MM.1S (cell line): ENCODE data around the gene CCDC180.

Experiments
- DNase-seq: peaks from one replicate; pipeline ENCODE4 v3.0.0-alpha.2; 2015
- H2AFZ ChIP-seq: fragments of 300-600 bp; sonication (generic); 2 replicates; pipeline ENCODE4 v1.6.0; 2016; ENCODE audit warnings: antibody characterized with exemption, low read length
- H3F3A ChIP-seq: fragments of 300-600 bp; sonication (generic); 2 replicates; pipeline ENCODE4 v1.6.1; 2016; ENCODE audit warnings: mild to moderate bottlenecking, antibody characterized with exemption, low read length, moderate library complexity, mixed read lengths; ENCODE audit not compliant: insufficient read depth
- H3K27ac ChIP-seq: fragments of 300-600 bp; sonication (generic); 2 replicates; pipeline ENCODE4 v1.5.1; 2016; ENCODE audit warnings: mild to moderate bottlenecking, low read length
- H3K27me3 ChIP-seq: fragments of 300-600 bp; sonication (generic); replicated peaks from 2 replicates; pipeline ENCODE4 v1.6.0; 2016; ENCODE audit warnings: low read length; ENCODE audit not compliant: insufficient read depth
- H3K36me3 ChIP-seq: fragments of 300-600 bp; sonication (generic); replicated peaks from 2 replicates; pipeline ENCODE4 v1.6.1; 2016; ENCODE audit warnings: mild to moderate bottlenecking, low read length, mixed read lengths; ENCODE audit not compliant: insufficient read depth
- H3K4me1 ChIP-seq: fragments of 300-600 bp; sonication (generic); 2 replicates; pipeline ENCODE4 v1.6.1; 2016; ENCODE audit warnings: low read length, mixed read lengths
- H3K4me2 ChIP-seq: fragments of 300-600 bp; sonication (generic); 2 replicates; pipeline ENCODE4 v1.6.0; 2016; ENCODE audit warnings: low read depth, low read length
- H3K4me3 ChIP-seq: fragments of 300-600 bp; sonication (generic); 2 replicates; pipeline ENCODE4 v1.5.1; 2016; ENCODE audit warnings: low read length, mixed read lengths
- H3K79me2 ChIP-seq: fragments of 300-600 bp; sonication (generic); 2 replicates; pipeline ENCODE4 v1.6.1; 2016; ENCODE audit warnings: mixed run types, low read length, mixed read lengths
- H3K9ac ChIP-seq: fragments of 300-600 bp; sonication (generic); 2 replicates; pipeline ENCODE4 v1.6.1; 2016; ENCODE audit warnings: low read length, mixed read lengths
- H3K9me2 ChIP-seq: fragments of 300-600 bp; sonication (generic); replicated peaks from 2 replicates; pipeline ENCODE4 v1.6.1; 2016; ENCODE audit warnings: mild to moderate bottlenecking, low read length, mixed read lengths; ENCODE audit not compliant: insufficient read depth
- H3K9me3 ChIP-seq: fragments of 300-600 bp; sonication (generic); replicated peaks from 2 replicates; pipeline ENCODE4 v1.6.1; 2016; ENCODE audit warnings: mild to moderate bottlenecking, low read length, mixed read lengths; ENCODE audit not compliant: insufficient read depth
- H4K20me1 ChIP-seq: fragments of 300-600 bp; sonication (generic); 2 replicates; pipeline ENCODE4 v1.6.1; 2016; ENCODE audit warnings: mild to moderate bottlenecking, low read length, moderate library complexity, mixed read lengths; ENCODE audit not compliant: insufficient read depth
- CTCF ChIP-seq: fragments of 300-600 bp; sonication (generic); IDR thresholded peaks from 2 replicates; pipeline ENCODE4 v1.5.1; 2016; ENCODE audit warnings: antibody characterized with exemption, low read length, mixed read lengths
- EZH2 ChIP-seq: fragments of 300-600 bp; sonication (generic); optimal IDR thresholded peaks from 2 replicates; pipeline ENCODE3; 2017; ENCODE audit warnings: low read depth, mild to moderate bottlenecking, antibody characterized with exemption, low read length, mixed read lengths
- EZH2phosphoT487 ChIP-seq: fragments of 300-600 bp; sonication (generic); IDR thresholded peaks from 2 replicates; pipeline ENCODE4 v1.6.1; 2018; ENCODE audit warnings: antibody characterized with exemption, low read length

The CCDC180 gene

DNA sequence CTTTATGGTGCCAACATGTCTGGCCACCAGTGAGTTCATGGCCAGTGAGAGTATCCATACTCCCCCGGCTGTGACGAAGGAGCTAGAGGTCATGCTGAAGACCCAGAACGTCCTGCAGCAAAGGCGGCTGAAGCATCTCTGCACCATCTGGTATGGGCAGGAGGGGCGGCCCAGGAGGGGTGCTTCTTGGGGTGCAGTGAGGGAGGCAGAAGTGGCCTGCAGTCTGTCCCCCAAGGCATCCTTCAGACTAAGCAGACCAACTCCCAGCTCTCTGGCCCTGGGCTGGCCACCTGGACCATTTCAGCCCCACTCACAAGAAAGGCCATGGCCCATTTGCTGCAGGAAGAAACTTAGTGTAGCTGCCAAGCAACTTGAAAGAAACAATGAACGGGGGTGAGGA is 11.0 kb downstream of the CCDC180 start:
- Histone ChIP-seq H3K4me3 (no peak overlapping the region), H3K79me2 (no peaks in the 10 kb centered on the region), H3K4me1 (no peaks in the 10 kb centered on the region), H3K27ac (no peak overlapping the region), H3K36me3 (no peaks in the 10 kb centered on the region), H3F3A (no peaks in the 10 kb centered on the region), H3K9ac (no peak overlapping the region), H4K20me1 (no peaks in the 10 kb centered on the region), H3K9me2 (no peaks in the 10 kb centered on the region), H2AFZ (no peak overlapping the region), H3K4me2 (no peak overlapping the region), H3K27me3 (no peaks in the 10 kb centered on the region), H3K9me3 (no peaks in the 10 kb centered on the region)
- TF ChIP-seq CTCF = no peak
- no peak for TF ChIP-seq EZH2phosphoT487
- TF ChIP-seq EZH2 = no peak
- DNase-seq = no peak

DNA sequence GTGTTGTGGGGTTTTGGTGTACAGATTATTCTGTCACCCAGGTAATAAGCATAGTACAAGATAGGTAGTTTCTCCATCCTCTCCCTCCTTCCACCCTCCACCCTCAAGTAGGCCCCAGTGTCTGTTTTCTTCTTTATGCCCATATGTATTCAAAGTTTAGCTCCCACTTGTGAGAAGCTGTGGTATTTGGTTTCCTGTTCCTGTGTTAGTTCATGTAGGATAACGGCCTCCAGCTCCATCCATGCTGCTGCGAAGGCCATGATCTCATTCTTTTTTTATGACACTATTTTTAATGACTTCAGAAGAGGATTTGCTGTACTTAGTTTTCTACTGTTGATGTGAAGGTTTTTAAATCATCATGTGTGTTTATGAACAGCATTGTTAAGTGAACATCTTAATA is 11.9 kb downstream of the CCDC180 start:
- Histone ChIP-seq H4K20me1 (no peaks in the 10 kb centered on the region), H3K9ac (no peak overlapping the region), H3K4me1 (no peaks in the 10 kb centered on the region), H3K9me2 (no peaks in the 10 kb centered on the region), H3K4me3 (no peak overlapping the region), H3K4me2 (no peak overlapping the region), H3K27ac (no peak overlapping the region), H3K79me2 (no peaks in the 10 kb centered on the region), H3F3A (no peaks in the 10 kb centered on the region), H3K27me3 (no peaks in the 10 kb centered on the region), H2AFZ (no peak overlapping the region), H3K9me3 (no peaks in the 10 kb centered on the region), H3K36me3 (no peaks in the 10 kb centered on the region)
- no peak for DNase-seq
- no peak for TF ChIP-seq EZH2
- TF ChIP-seq CTCF = no peak
- no peak for TF ChIP-seq EZH2phosphoT487

- TF ChIP-seq CTCF (no peak), EZH2 (no peak), EZH2phosphoT487 (no peak)
- Histone ChIP-seq H3F3A (no peaks in the 10 kb centered on the region), H3K9me2 (no peaks in the 10 kb centered on the region), H4K20me1 (no peaks in the 10 kb centered on the region), H3K9me3 (no peaks in the 10 kb centered on the region), H3K4me3 (no peak overlapping the region), H3K27me3 (no peaks in the 10 kb centered on the region), H3K36me3 (no peaks in the 10 kb centered on the region), H3K79me2 (no peaks in the 10 kb centered on the region), H3K27ac (no peak overlapping the region), H3K4me1 (no peaks in the 10 kb centered on the region), H3K4me2 (no peak overlapping the region), H2AFZ (no peak overlapping the region), H3K9ac (no peak overlapping the region)
- no peak for DNase-seq
These were observed 12.7 kb downstream of the CCDC180 start for GRCh38 chr9:97320080-97320642.
